DOHH2 (cell line): ENCODE data around the gene FBN3.

ENCODE experiments used
- CTCF ChIP-seq: fragments of 200-600 bp; sonication (generic); IDR thresholded peaks from one replicate; pipeline ENCODE4 v1.5.1; 2014; ENCODE audit warnings: antibody characterized with exemption, mild to moderate bottlenecking, low read depth, low read length; ENCODE audit not compliant: poor library complexity, severe bottlenecking
- EZH2phosphoT487 ChIP-seq: fragments of 200-600 bp; sonication (generic); IDR thresholded peaks from 2 replicates; pipeline ENCODE4 v1.6.1; 2017; ENCODE audit warnings: borderline replicate concordance, mild to moderate bottlenecking, antibody characterized with exemption, low read length, moderate library complexity, mixed read lengths

- TF ChIP-seq CTCF (no peak), EZH2phosphoT487 (no peak)
Observed at GRCh38 chr19:8030960-8031359, 118.4 kb downstream of the FBN3 start.
